Colonic mucosa (tissue), 4 donors: ENCODE results near the gene OR5T1. TPM values are rescaled to one million over a fixed set of nuclear protein-coding genes. Genes with fewer than 3 reads are reported as not detected.

Experiments
- DNase-seq: peaks from one replicate; pipeline ENCODE4 v3.0.0-alpha.2; 2020
- H3K27ac ChIP-seq: fragments of 200-600 bp; one replicate; pipeline ENCODE4 v1.8.0; 2021
- H3K27me3 ChIP-seq: fragments of 200-600 bp; one replicate; pipeline ENCODE4 v1.8.0; 2021
- H3K36me3 ChIP-seq: fragments of 200-600 bp; one replicate; pipeline ENCODE4 v1.8.0; 2021
- H3K4me1 ChIP-seq: fragments of 200-600 bp; one replicate; pipeline ENCODE4 v1.8.0; 2021; ENCODE audit warnings: mild to moderate bottlenecking
- H3K4me3 ChIP-seq: fragments of 200-600 bp; one replicate; pipeline ENCODE4 v1.8.0; 2021
- H3K9ac ChIP-seq, 2 donors: one replicate each; pipeline ENCODE4 v1.7.0; 2013; ENCODE audit warnings: control low read depth in 2 of 2, low read depth in 2 of 2, low read length in 2 of 2
- H3K9me3 ChIP-seq: fragments of 200-600 bp; one replicate; pipeline ENCODE4 v1.8.0; 2021
- CTCF ChIP-seq: fragments of 200-600 bp; IDR thresholded peaks from one replicate; pipeline ENCODE4 v1.8.0; 2022; ENCODE audit warnings: antibody characterized with exemption, mild to moderate bottlenecking
- intact Hi-C: fragments of 100-400 bp; cut with DNase I; formaldehyde crosslinking; loops from one replicate; pipeline ENCODE4 v1.14.1; 2022
- total RNA-seq, 2 donors: library from RNA; stranded (reverse); fragmentation: NEBNext Ultra II Directional in 1 of 2; extraction: Animal tissue kit (Norgen Biotek cat#: 25700) in 1 of 2; gene quantifications; one replicate each; pipeline ENCODE4 v1.2.1, GENCODE V29; 2021
- donor health status: healthy.
- donor health status: DM: no; HTN: no; CAD: no.
- donor health status: DM: no; HTN: no; CAD: no.

Gene OR5T1
- total RNA-seq, 2 donors from 2014 or later: not detected

- no peaks in the 10 kb centered on the region for H3K36me3 ChIP-seq
- H3K4me3 ChIP-seq: no peak overlapping the region
- H3K4me1 ChIP-seq: no peaks in the 10 kb centered on the region
- no peaks in the 10 kb centered on the region for H3K9me3 ChIP-seq
- H3K9ac ChIP-seq: no peak overlapping the region
- no peaks in the 10 kb centered on the region for H3K27me3 ChIP-seq
- no peak for DNase-seq
- TF ChIP-seq CTCF: no peak
- no peak overlapping the region for H3K27ac ChIP-seq
- intact Hi-C loops: no loop called here
These were observed 22.9 kb downstream of the OR5T1 start for GRCh38 chr11:56296898-56297297.

- Histone ChIP-seq H3K4me1 (no peaks in the 10 kb centered on the region), H3K27ac (no peak overlapping the region), H3K27me3 (no peaks in the 10 kb centered on the region), H3K36me3 (no peaks in the 10 kb centered on the region), H3K9ac (no peak overlapping the region), H3K4me3 (no peak overlapping the region), H3K9me3 (no peaks in the 10 kb centered on the region)
- DNase-seq: no peak
- no peak for TF ChIP-seq CTCF
- intact Hi-C loops: no loop called here
These were observed 33.9 kb downstream of the OR5T1 start for GRCh38 chr11:56307836-56308235.

DNA sequence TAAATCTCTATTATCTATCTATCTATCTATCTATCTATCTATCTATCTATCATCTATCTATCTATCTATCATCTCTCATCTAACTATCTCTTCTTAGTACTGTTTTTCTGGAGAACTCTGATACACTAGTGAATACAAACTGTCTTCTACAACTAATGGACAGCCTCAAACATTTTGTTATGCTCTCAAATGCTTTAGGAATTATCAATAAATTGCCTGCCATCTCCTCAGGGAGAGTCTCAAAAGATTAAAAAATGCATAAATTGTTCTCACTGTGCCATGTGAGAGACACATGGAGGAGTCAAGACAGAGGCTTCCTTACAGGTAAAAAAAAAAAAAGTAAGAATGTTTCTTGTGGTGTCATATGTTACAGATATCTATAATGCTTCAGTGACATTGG is 40.9 kb downstream of the OR5T1 start, which contains the start of gene OR8K3:
Gene OR8K3, plus strand, starts transcription at position 301 of the 400 bp plus-strand sequence. CDS start 3,163 bp downstream, outside the sequence.
- Histone ChIP-seq H3K9me3 (no peaks in the 10 kb centered on the region), H3K9ac (no peak within 1 kb of the TSS), H3K4me3 (no peak within 1 kb of the TSS), H3K27ac (no peak within 1 kb of the TSS), H3K4me1 (no peaks in the 10 kb centered on the region), H3K36me3 (no peaks in the 10 kb centered on the region), H3K27me3 (no peaks in the 10 kb centered on the region)
- intact Hi-C loops: no loop called here
- TF ChIP-seq CTCF: no peak
- DNase-seq: no peak

Other genes with a start within 250 kb of the OR5T1 start
- gene OR5AS1, start 246.5 kb upstream of the OR5T1 start, total RNA-seq: not detected
- not detected for gene OR8I2, start 180.8 kb upstream of the OR5T1 start, total RNA-seq
- gene OR8H2, start 170.5 kb upstream of the OR5T1 start, total RNA-seq: not detected
- gene OR8H3, start 151.8 kb upstream of the OR5T1 start, total RNA-seq: not detected
- gene OR8J3, start 134.0 kb upstream of the OR5T1 start, total RNA-seq: not detected
- not detected for gene OR8K5, start 113.8 kb upstream of the OR5T1 start, total RNA-seq
- not detected for gene OR5J2, start 97.5 kb upstream of the OR5T1 start, total RNA-seq
- gene OR5T2, start 39.9 kb upstream of the OR5T1 start, total RNA-seq: not detected
- gene OR5T3, start 21.9 kb upstream of the OR5T1 start, total RNA-seq: not detected
- gene OR8H1, start 18.1 kb downstream of the OR5T1 start, total RNA-seq: not detected
- gene OR8K3, start 41.0 kb downstream of the OR5T1 start, total RNA-seq: not detected
- not detected for gene OR8K1, start 71.9 kb downstream of the OR5T1 start, total RNA-seq
- not detected for gene OR8J1, start 80.1 kb downstream of the OR5T1 start, total RNA-seq
- gene OR8U1, start 101.5 kb downstream of the OR5T1 start, total RNA-seq: not detected
- not detected for gene OR5AL1, start 138.5 kb downstream of the OR5T1 start, total RNA-seq
- gene OR5M3, start 199.2 kb downstream of the OR5T1 start, total RNA-seq: not detected
- not detected for gene OR5M8, start 217.2 kb downstream of the OR5T1 start, total RNA-seq